WTC11 (cell line): ENCODE data around the gene ASB3. TPM values are rescaled to one million over a fixed set of nuclear protein-coding genes. Genes with fewer than 3 reads are reported as not detected.

Experiments used
- ATAC-seq: fragments of 200-7000 bp; cut with Tn5 transposase; 2 replicates; pipeline ENCODE4 v1.10.0; 2021; ENCODE audit warnings: mild to moderate bottlenecking, moderate library complexity
- CTCF ChIA-PET: fragments of 300-600 bp; sonication (Branson Sonifier 250); formaldehyde crosslinking; loops from one replicate; lab custom pipeline; 2021; ENCODE audit warnings: antibody characterized with exemption; lab: Charles Lee
- POLR2A ChIA-PET: fragments of 350-600 bp; sonication (Branson Sonifier 250); formaldehyde crosslinking; loops from one replicate; lab custom pipeline; 2021; ENCODE audit warnings: antibody characterized with exemption; lab: Charles Lee
- DNase-seq: peaks from one replicate; pipeline ENCODE4 v3.0.0; 2021; ENCODE audit warnings: low spot score
- H3K27ac Mint-ChIP-seq: 2 replicates; pipeline ENCODE4 v1.8.0; 2021; ENCODE audit warnings: mixed read lengths
- H3K27me3 Mint-ChIP-seq: 2 replicates; pipeline ENCODE4 v1.8.0; 2021; ENCODE audit warnings: low read depth, mild to moderate bottlenecking, moderate library complexity, mixed read lengths
- H3K36me3 Mint-ChIP-seq: 2 replicates; pipeline ENCODE4 v1.8.0; 2021; ENCODE audit warnings: mixed read lengths
- H3K4me1 Mint-ChIP-seq: 2 replicates; pipeline ENCODE4 v1.8.0; 2022; ENCODE audit warnings: mixed read lengths
- H3K4me3 Mint-ChIP-seq: 2 replicates; pipeline ENCODE4 v1.8.0; 2021; ENCODE audit warnings: mild to moderate bottlenecking, moderate library complexity, mixed read lengths
- H3K9me3 Mint-ChIP-seq: 2 replicates; pipeline ENCODE4 v1.8.0; 2021; ENCODE audit warnings: mixed read lengths
- CBFB ChIP-seq: sonication (generic); formaldehyde crosslinking; IDR thresholded peaks from 2 replicates; pipeline ENCODE4 v1.8.1; 2022; ENCODE audit warnings: mild to moderate bottlenecking, low read depth, missing genetic modification reagents
- CREB1 ChIP-seq: sonication (generic); formaldehyde crosslinking; IDR thresholded peaks from 2 replicates; pipeline ENCODE4 v1.8.0; 2023; ENCODE audit warnings: mild to moderate bottlenecking, missing genetic modification reagents
- CREM ChIP-seq: sonication (generic); formaldehyde crosslinking; IDR thresholded peaks from 2 replicates; pipeline ENCODE4 v1.8.1; 2022; ENCODE audit warnings: mild to moderate bottlenecking, missing genetic modification reagents, moderate library complexity
- ESRRA ChIP-seq: sonication (generic); formaldehyde crosslinking; IDR thresholded peaks from 2 replicates; pipeline ENCODE4 v1.8.1; 2022; ENCODE audit warnings: mild to moderate bottlenecking, missing genetic modification reagents, borderline replicate concordance
- GABPB1 ChIP-seq: sonication (generic); formaldehyde crosslinking; IDR thresholded peaks from 2 replicates; pipeline ENCODE4 v1.8.1; 2023; ENCODE audit warnings: mild to moderate bottlenecking, missing genetic modification reagents
- MYBL2 ChIP-seq: sonication (generic); formaldehyde crosslinking; IDR thresholded peaks from 2 replicates; pipeline ENCODE4 v1.8.1; 2023; ENCODE audit warnings: mild to moderate bottlenecking, moderate library complexity, missing genetic modification reagents
- NFATC4 ChIP-seq: fragments of 250-450 bp; sonication (Bioruptor Pico); IDR thresholded peaks from 2 replicates; pipeline ENCODE4 v1.9.0; 2021; ENCODE audit warnings: mild to moderate bottlenecking
- SMAD3 ChIP-seq: sonication (generic); formaldehyde crosslinking; IDR thresholded peaks from 2 replicates; pipeline ENCODE4 v1.8.0; 2022; ENCODE audit warnings: missing genetic modification reagents, mild to moderate bottlenecking, borderline replicate concordance
- SOX15 ChIP-seq: fragments of 250-450 bp; sonication (Bioruptor Pico); IDR thresholded peaks from 2 replicates; pipeline ENCODE4 v1.9.0; 2021; ENCODE audit warnings: mild to moderate bottlenecking
- SP1 ChIP-seq: sonication (generic); formaldehyde crosslinking; conservative IDR thresholded peaks from 2 replicates; pipeline ENCODE4 v1.8.1; 2022; ENCODE audit warnings: missing genetic modification reagents
- TP53 ChIP-seq: sonication (generic); formaldehyde crosslinking; IDR thresholded peaks from 2 replicates; pipeline ENCODE4 v1.8.1; 2023; ENCODE audit warnings: mild to moderate bottlenecking, missing genetic modification reagents
- ZNF263 ChIP-seq: sonication (generic); formaldehyde crosslinking; IDR thresholded peaks from 2 replicates; pipeline ENCODE4 v1.8.1; 2022; ENCODE audit warnings: low read depth, mild to moderate bottlenecking, moderate library complexity, missing genetic modification reagents
- total RNA-seq: library from RNA; stranded (reverse); gene quantifications from 3 replicates; pipeline ENCODE4 v1.2.3, GENCODE V29; 2021
- TF ChIP-seq, protein P1 (sequence below): sonication (generic); formaldehyde crosslinking; IDR thresholded peaks from 2 replicates; pipeline ENCODE4 v1.8.1; 2023; ENCODE audit warnings: mild to moderate bottlenecking, missing genetic modification reagents
- TF ChIP-seq, protein P2 (sequence below): sonication (generic); formaldehyde crosslinking; IDR thresholded peaks from 2 replicates; pipeline ENCODE4 v1.8.1; 2023; ENCODE audit warnings: mild to moderate bottlenecking, moderate library complexity, missing genetic modification reagents
- TF ChIP-seq, protein P3 (sequence below): fragments of 250-450 bp; sonication (Bioruptor Pico); IDR thresholded peaks from 2 replicates; pipeline ENCODE4 v1.9.0; 2021; ENCODE audit warnings: moderate library complexity, mild to moderate bottlenecking, inconsistent platforms, borderline replicate concordance
- TF ChIP-seq, protein P4 (sequence below): sonication (generic); formaldehyde crosslinking; IDR thresholded peaks from 2 replicates; pipeline ENCODE4 v1.8.0; 2023; ENCODE audit warnings: mild to moderate bottlenecking, missing genetic modification reagents
- TF ChIP-seq, protein P5 (sequence below): sonication (generic); formaldehyde crosslinking; IDR thresholded peaks from 2 replicates; pipeline ENCODE4 v1.8.0; 2022; ENCODE audit warnings: mild to moderate bottlenecking, missing genetic modification reagents
- TF ChIP-seq, protein P6 (sequence below): fragments of 250-450 bp; sonication (Bioruptor Pico); IDR thresholded peaks from 2 replicates; pipeline ENCODE4 v1.9.0; 2021; ENCODE audit warnings: mild to moderate bottlenecking, borderline replicate concordance
- TF ChIP-seq, protein P7 (sequence below): sonication (generic); formaldehyde crosslinking; IDR thresholded peaks from 2 replicates; pipeline ENCODE4 v1.8.1; 2022; ENCODE audit warnings: low read depth, missing genetic modification reagents, borderline replicate concordance
- TF ChIP-seq, protein P8 (sequence below): sonication (generic); formaldehyde crosslinking; IDR thresholded peaks from 2 replicates; pipeline ENCODE4 v1.8.1; 2023; ENCODE audit warnings: mild to moderate bottlenecking, missing genetic modification reagents, moderate library complexity

Gene ASB3
- total RNA-seq, 1 experiment from 2014 or later: 30.2 TPM

DNA sequence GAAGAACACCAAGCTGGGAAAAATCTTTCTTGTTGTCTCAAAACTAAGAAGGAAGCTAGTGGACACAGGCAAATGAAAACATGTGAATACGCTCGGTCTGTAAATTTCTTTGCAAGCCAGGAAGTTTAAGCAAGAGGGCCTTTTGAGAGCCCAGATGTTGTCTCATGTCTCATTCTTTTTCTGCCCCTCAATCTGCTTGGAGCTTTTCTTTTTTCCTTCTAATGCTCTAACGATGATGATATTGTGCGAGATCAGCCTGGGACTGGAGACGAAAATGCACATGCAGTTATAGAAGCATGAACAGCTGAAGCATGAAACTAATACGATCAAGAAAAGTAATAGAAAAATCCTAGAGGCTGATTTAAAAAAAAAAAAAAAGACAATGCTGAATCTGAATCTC lies 157.8 kb downstream of the ASB3 start (continued):
- TF ChIP-seq, protein P1, sequence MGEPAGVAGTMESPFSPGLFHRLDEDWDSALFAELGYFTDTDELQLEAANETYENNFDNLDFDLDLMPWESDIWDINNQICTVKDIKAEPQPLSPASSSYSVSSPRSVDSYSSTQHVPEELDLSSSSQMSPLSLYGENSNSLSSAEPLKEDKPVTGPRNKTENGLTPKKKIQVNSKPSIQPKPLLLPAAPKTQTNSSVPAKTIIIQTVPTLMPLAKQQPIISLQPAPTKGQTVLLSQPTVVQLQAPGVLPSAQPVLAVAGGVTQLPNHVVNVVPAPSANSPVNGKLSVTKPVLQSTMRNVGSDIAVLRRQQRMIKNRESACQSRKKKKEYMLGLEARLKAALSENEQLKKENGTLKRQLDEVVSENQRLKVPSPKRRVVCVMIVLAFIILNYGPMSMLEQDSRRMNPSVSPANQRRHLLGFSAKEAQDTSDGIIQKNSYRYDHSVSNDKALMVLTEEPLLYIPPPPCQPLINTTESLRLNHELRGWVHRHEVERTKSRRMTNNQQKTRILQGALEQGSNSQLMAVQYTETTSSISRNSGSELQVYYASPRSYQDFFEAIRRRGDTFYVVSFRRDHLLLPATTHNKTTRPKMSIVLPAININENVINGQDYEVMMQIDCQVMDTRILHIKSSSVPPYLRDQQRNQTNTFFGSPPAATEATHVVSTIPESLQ (CRISPR knock-in tag): no peak
- TF ChIP-seq CREM (CRISPR knock-in tag): no peak
- no peak for TF ChIP-seq CREB1
- TF ChIP-seq, protein P2, sequence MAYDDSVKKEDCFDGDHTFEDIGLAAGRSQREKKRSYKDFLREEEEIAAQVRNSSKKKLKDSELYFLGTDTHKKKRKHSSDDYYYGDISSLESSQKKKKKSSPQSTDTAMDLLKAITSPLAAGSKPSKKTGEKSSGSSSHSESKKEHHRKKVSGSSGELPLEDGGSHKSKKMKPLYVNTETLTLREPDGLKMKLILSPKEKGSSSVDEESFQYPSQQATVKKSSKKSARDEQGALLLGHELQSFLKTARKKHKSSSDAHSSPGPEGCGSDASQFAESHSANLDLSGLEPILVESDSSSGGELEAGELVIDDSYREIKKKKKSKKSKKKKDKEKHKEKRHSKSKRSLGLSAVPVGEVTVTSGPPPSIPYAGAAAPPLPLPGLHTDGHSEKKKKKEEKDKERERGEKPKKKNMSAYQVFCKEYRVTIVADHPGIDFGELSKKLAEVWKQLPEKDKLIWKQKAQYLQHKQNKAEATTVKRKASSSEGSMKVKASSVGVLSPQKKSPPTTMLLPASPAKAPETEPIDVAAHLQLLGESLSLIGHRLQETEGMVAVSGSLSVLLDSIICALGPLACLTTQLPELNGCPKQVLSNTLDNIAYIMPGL (CRISPR knock-in tag): no peak
- TF ChIP-seq ESRRA: no peak

DNA sequence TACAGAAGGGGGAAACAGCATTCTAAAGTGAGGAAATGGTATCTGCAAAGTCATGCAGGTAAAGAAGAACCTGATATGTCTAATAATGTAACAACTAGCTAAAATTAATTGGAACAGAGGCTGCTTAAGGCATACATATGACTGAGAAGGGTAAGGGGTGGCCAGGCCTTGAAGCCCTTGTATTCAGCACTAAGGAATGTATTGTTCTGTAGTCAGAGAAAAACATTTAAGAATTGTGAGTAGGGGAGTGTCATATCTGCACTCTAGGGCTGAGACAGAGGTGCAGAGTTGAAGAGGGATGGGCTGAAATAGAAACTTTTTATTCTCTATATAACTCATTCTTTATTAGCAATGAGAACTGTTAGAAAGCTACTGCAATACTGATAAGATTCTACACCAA lies 164.6 kb downstream of the ASB3 start:
- peaks cover 12% of the 10 kb centered on the region for H3K9me3 Mint-ChIP-seq
- H3K4me3 Mint-ChIP-seq: no peak overlapping the region
- no peaks in the 10 kb centered on the region for H3K4me1 Mint-ChIP-seq
- ChIA-PET CTCF (no interaction called here), POLR2A (no interaction called here)
- no peak overlapping the region for H3K27ac Mint-ChIP-seq
- no peaks in the 10 kb centered on the region for H3K27me3 Mint-ChIP-seq
- ATAC-seq (no peak), DNase-seq (no peak)
- no peaks in the 10 kb centered on the region for H3K36me3 Mint-ChIP-seq
- TF ChIP-seq MYBL2 (CRISPR knock-in tag) (no peak), SMAD3 (no peak), SP1 (CRISPR knock-in tag) (no peak), SOX15 (CRISPR knock-in tag) (no peak), CBFB (CRISPR knock-in tag) (no peak), GABPB1 (no peak), NFATC4 (CRISPR knock-in tag) (no peak), ZNF263 (CRISPR knock-in tag) (no peak), TP53 (CRISPR knock-in tag) (no peak)
- TF ChIP-seq, protein P3, sequence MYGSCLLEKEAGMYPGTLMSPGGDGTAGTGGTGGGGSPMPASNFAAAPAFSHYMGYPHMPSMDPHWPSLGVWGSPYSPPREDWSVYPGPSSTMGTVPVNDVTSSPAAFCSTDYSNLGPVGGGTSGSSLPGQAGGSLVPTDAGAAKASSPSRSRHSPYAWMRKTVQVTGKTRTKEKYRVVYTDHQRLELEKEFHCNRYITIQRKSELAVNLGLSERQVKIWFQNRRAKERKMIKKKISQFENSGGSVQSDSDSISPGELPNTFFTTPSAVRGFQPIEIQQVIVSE (CRISPR knock-in tag): no peak
- TF ChIP-seq, protein P4, sequence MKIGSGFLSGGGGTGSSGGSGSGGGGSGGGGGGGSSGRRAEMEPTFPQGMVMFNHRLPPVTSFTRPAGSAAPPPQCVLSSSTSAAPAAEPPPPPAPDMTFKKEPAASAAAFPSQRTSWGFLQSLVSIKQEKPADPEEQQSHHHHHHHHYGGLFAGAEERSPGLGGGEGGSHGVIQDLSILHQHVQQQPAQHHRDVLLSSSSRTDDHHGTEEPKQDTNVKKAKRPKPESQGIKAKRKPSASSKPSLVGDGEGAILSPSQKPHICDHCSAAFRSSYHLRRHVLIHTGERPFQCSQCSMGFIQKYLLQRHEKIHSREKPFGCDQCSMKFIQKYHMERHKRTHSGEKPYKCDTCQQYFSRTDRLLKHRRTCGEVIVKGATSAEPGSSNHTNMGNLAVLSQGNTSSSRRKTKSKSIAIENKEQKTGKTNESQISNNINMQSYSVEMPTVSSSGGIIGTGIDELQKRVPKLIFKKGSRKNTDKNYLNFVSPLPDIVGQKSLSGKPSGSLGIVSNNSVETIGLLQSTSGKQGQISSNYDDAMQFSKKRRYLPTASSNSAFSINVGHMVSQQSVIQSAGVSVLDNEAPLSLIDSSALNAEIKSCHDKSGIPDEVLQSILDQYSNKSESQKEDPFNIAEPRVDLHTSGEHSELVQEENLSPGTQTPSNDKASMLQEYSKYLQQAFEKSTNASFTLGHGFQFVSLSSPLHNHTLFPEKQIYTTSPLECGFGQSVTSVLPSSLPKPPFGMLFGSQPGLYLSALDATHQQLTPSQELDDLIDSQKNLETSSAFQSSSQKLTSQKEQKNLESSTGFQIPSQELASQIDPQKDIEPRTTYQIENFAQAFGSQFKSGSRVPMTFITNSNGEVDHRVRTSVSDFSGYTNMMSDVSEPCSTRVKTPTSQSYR (CRISPR knock-in tag): no peak
- TF ChIP-seq, protein P1 (CRISPR knock-in tag): no peak
- TF ChIP-seq, protein P5, sequence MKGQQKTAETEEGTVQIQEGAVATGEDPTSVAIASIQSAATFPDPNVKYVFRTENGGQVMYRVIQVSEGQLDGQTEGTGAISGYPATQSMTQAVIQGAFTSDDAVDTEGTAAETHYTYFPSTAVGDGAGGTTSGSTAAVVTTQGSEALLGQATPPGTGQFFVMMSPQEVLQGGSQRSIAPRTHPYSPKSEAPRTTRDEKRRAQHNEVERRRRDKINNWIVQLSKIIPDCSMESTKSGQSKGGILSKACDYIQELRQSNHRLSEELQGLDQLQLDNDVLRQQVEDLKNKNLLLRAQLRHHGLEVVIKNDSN (CRISPR knock-in tag): no peak
- TF ChIP-seq, protein P6, sequence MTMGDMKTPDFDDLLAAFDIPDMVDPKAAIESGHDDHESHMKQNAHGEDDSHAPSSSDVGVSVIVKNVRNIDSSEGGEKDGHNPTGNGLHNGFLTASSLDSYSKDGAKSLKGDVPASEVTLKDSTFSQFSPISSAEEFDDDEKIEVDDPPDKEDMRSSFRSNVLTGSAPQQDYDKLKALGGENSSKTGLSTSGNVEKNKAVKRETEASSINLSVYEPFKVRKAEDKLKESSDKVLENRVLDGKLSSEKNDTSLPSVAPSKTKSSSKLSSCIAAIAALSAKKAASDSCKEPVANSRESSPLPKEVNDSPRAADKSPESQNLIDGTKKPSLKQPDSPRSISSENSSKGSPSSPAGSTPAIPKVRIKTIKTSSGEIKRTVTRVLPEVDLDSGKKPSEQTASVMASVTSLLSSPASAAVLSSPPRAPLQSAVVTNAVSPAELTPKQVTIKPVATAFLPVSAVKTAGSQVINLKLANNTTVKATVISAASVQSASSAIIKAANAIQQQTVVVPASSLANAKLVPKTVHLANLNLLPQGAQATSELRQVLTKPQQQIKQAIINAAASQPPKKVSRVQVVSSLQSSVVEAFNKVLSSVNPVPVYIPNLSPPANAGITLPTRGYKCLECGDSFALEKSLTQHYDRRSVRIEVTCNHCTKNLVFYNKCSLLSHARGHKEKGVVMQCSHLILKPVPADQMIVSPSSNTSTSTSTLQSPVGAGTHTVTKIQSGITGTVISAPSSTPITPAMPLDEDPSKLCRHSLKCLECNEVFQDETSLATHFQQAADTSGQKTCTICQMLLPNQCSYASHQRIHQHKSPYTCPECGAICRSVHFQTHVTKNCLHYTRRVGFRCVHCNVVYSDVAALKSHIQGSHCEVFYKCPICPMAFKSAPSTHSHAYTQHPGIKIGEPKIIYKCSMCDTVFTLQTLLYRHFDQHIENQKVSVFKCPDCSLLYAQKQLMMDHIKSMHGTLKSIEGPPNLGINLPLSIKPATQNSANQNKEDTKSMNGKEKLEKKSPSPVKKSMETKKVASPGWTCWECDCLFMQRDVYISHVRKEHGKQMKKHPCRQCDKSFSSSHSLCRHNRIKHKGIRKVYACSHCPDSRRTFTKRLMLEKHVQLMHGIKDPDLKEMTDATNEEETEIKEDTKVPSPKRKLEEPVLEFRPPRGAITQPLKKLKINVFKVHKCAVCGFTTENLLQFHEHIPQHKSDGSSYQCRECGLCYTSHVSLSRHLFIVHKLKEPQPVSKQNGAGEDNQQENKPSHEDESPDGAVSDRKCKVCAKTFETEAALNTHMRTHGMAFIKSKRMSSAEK: no peak
- TF ChIP-seq, protein P7, sequence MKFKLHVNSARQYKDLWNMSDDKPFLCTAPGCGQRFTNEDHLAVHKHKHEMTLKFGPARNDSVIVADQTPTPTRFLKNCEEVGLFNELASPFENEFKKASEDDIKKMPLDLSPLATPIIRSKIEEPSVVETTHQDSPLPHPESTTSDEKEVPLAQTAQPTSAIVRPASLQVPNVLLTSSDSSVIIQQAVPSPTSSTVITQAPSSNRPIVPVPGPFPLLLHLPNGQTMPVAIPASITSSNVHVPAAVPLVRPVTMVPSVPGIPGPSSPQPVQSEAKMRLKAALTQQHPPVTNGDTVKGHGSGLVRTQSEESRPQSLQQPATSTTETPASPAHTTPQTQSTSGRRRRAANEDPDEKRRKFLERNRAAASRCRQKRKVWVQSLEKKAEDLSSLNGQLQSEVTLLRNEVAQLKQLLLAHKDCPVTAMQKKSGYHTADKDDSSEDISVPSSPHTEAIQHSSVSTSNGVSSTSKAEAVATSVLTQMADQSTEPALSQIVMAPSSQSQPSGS: no peak
- TF ChIP-seq, protein P8, sequence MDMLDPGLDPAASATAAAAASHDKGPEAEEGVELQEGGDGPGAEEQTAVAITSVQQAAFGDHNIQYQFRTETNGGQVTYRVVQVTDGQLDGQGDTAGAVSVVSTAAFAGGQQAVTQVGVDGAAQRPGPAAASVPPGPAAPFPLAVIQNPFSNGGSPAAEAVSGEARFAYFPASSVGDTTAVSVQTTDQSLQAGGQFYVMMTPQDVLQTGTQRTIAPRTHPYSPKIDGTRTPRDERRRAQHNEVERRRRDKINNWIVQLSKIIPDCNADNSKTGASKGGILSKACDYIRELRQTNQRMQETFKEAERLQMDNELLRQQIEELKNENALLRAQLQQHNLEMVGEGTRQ (CRISPR knock-in tag): no peak
